Measurements from ENCODE around the gene EXOC4.

- no peak for TF ChIP-seq EZH2phosphoT487 (IDR thresholded peaks at IDR 0.05; ENCODE audit: borderline replicate concordance, low read length)
- TF ChIP-seq, protein P1, sequence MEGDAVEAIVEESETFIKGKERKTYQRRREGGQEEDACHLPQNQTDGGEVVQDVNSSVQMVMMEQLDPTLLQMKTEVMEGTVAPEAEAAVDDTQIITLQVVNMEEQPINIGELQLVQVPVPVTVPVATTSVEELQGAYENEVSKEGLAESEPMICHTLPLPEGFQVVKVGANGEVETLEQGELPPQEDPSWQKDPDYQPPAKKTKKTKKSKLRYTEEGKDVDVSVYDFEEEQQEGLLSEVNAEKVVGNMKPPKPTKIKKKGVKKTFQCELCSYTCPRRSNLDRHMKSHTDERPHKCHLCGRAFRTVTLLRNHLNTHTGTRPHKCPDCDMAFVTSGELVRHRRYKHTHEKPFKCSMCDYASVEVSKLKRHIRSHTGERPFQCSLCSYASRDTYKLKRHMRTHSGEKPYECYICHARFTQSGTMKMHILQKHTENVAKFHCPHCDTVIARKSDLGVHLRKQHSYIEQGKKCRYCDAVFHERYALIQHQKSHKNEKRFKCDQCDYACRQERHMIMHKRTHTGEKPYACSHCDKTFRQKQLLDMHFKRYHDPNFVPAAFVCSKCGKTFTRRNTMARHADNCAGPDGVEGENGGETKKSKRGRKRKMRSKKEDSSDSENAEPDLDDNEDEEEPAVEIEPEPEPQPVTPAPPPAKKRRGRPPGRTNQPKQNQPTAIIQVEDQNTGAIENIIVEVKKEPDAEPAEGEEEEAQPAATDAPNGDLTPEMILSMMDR (IDR thresholded peaks at IDR 0.05; ENCODE audit: low read depth, low read length, poor library complexity, severe bottlenecking), result no peak
Observed at GRCh38 chr7:133775201-133775600, 522.3 kb downstream of the EXOC4 start.

Data from DOHH2 (cell line).